Effector CD4-positive, alpha-beta T cell (primary cell): ENCODE measurements around the gene SEC24C.
"Not testable (repeated sequence)": the region's sequence is repeated elsewhere in the genome, so short reads cannot be mapped to it uniquely, and the experiment has no call there.

ENCODE experiments used
- DNase-seq: peaks from one replicate; pipeline ENCODE4 v3.0.0-alpha.2; 2020

Gene SEC24C

DNA sequence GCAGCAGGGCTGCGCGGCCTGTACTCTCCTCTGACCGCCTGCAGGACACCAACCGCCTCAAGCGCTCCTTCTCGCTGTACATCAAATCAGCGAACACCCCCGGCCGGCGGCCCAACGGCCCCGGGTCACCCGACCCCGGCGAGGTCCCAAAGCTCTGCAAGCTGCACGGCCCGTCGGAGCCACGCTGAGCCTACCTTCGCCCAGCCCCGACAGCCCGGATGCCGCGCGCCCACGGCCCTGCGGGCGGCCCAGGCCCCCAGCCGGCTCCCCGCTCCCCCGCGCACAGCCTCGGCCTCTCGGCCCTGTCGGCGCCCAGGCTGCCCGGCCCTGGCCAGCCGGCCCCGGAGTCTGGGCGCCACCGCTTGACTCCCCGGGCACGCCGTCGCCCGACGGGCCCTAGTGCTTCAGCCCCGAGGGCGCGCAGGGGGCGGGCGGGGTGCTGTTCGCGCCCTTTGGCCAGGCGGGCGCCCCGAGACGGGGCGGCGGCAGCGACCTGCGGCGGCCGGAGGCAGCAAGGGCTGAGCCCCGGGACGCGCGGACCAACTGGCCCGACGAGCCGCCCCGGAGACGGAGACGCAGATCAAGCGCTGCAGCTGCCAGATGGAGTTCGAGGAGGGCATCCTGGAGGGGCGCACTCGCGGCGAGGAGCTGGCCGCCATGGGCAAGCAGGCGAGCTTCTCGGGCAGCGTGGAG, 11.1 kb upstream of the SEC24C start:
- DNase-seq = no peak

DNA sequence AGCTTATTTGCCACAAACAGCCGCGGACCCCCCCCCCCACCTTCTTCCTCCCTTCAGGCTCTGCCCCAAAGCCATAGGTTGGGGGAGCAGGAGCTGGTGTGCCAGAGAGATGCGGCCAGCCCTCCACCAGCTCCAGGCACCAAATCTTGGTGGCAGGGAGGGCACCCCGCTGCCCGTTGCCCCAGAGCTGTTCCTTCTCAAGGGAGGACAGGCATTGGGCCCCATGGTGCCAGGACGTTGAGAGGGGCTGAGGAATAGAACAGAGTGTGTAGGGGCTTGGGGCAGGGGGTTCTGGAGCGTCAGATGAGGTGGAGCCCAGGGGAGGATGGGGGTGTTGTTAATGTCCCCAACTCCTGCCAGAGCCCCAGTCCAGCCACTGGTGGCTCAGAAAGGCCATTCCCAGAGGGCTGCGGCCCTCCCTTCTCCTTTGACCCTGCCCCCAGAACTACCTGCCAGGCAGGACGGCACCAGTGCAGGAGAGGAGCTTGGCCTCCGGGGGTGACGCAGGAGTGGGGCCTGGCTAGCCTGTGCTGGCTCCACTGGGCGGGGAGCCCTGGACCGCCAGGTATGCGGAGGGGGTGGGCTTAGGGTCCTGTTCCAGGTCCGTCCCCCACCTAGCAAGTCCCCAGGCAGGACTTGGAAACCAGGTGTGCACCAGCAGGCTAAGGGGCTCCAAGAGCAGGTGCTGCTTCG, 10.0 kb upstream of the SEC24C start:
- DNase-seq = no peak

DNA sequence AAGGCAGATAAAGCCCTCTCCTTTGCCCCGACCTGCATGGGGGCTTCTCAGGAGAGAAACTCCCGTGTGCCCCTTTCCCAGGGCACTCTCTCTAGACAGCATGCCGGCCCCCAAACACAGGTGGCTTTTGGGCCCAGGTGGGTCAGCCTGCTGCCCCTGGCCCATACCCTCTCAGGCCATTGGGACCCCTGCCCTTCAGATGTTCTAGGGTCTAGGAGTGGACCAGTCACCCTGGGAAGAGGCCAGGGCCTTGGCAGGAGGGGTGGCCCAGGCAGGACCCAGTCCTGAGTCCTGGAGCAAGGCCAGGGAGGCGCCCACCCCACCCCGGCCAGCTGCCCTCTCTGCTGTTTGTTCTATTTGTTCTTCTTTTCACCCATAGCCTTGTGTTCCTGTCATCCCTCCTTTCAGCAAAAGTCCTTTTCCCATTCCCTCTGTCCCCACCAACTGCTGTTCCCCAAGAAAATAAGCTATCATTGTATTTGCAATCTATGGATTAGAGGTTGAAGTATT, 9.3 kb upstream of the SEC24C start:
- DNase-seq = no peak

DNA sequence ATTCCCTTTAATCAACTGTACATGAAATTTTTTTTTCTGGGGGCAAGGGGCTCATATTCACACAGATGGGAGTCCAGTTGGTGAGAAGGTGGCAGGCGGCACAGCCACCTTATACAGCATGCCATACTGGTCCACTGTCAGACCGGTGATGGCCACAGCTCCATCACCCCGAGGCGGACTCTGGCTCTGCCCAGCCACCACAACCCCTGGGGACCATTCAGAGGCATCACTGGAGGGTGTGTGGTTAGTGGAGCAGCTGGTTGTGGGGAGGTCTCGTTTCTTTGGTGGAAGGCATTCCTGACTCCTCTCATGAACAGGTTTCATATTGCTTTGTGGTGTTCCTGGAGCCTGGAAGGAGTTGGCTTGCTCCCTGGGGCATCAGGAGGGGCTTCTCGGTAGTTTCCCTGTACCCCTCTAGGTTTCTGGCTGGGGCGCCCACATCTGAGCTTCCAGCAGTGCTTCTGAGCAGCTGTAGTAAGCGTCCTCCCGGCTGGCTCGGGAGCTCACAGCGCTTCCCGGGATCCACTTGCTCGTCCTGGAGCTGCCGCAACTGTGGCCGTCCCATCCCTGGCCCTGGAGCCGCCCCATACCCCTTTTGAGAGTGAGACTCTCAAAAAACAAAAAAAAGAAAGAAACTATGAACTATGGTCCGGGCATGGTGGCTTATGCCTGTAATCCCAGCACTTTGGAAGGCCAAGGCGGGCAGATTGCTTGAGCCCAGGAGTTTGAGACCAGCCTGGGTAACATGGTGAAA, 3.5 kb upstream of the SEC24C start:
- not testable (repeated sequence) for DNase-seq

DNA sequence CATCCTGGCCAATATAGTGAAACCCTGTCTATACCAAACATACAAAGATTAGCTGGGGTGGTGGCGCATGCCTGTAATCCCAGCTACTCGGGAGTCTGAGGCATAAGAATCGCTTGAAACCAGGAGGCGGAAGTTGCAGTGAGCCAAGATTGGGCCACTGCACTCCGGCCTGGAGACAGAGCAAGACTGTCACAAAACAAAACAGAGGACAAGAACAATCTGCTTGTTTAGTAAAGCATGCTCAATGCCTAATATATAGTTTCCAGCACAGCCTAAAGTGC, 1.8 kb upstream of the SEC24C start:
- no peak for DNase-seq

DNA sequence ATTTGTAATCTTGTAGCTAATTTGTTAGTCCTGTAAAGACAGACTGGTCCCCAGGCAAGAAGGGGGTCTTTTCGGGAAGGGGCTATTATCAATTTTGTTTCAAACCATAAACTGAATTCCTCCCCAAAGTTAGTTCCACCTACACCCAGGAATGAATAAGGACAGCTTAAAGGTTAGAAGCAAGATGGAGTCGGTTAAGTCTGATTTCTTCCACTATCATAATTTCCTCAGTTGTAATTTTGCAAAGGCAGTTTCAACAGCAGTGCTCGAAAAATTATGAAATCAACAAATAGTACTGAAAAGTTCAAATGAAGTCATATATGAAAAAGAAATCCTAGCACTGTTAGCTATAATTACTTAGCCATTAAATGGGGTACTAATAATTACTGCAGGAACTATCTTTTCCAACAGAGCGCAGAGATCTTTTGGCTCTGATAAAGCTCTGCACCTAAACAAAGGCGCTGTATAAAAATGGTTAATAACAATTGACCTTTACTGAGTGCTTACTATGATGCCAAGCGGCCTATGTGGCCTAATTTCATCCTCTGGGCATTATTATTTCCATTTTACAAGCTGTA, 756 bp upstream of the SEC24C start:
- DNase-seq = no peak

DNA sequence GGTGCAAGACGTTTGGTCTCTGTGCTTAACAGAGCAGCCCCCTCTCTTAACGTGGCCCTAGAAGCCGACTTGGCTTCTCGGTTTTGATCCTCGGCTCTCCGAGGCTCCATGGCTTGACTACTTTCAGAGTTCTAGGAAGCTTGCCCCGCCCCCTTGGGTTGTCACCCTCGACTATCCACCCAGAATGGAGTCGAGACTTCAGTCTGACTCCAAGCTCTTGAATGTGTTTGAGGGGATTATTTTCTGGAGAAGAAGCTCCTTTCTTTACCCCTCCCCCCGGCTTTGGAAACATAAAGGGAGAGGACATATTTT, 448 bp downstream of the SEC24C start:
- DNase-seq = peak; percentile 47

DNA sequence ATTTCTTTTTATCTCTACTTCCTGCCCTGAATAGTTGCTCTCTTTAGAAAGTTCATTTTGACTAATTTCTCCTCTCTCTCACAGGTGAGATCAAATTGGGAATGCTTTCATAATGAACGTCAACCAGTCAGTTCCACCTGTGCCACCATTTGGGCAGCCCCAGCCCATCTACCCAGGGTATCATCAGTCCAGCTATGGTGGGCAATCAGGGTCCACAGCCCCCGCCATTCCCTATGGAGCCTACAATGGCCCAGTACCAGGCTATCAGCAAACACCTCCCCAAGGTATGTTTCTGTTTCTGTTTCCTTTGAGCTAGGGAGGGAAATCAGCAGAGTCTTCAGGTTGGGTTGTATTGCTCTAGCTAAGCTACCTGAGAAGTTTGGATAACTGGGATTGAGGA, 2.5 kb downstream of the SEC24C start:
- no peak for DNase-seq

DNA sequence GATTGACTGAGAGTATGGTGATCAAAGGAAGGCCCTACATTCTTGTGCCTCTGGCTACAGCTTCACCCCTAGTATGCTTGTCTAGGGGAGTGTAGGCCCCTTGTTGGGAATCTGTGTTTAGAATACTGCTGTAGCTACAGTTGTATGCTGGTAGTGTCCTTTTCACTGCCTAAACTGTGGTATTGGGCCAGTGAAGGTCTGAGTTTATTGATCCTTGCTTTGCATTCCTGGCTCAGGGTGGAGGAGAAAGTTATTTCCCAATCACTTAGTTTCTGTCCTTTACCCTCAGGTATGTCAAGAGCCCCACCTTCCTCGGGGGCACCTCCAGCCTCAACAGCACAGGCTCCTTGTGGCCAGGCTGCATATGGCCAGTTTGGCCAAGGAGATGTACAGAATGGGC, 6.6 kb downstream of the SEC24C start:
- DNase-seq = no peak

DNA sequence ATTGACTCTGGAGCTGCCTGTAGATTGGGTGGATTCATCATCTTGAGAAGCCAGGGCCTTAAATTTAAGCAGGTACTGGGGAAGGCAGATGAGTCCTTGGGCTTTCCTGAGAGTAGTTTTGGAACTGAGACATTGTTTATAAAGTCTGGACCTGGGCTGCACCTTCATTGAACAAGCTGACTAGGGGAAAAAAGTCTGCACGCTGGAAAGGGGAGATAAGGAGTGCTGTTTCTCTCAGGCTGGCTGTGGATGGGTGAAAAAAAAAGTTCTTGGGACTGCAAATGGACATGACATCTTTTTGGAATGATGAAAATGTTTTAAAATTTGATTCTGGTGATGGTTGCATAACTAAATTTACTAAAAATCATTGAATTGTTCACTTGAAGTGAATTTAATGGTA, 12.0 kb downstream of the SEC24C start:
- no peak for DNase-seq

DNA sequence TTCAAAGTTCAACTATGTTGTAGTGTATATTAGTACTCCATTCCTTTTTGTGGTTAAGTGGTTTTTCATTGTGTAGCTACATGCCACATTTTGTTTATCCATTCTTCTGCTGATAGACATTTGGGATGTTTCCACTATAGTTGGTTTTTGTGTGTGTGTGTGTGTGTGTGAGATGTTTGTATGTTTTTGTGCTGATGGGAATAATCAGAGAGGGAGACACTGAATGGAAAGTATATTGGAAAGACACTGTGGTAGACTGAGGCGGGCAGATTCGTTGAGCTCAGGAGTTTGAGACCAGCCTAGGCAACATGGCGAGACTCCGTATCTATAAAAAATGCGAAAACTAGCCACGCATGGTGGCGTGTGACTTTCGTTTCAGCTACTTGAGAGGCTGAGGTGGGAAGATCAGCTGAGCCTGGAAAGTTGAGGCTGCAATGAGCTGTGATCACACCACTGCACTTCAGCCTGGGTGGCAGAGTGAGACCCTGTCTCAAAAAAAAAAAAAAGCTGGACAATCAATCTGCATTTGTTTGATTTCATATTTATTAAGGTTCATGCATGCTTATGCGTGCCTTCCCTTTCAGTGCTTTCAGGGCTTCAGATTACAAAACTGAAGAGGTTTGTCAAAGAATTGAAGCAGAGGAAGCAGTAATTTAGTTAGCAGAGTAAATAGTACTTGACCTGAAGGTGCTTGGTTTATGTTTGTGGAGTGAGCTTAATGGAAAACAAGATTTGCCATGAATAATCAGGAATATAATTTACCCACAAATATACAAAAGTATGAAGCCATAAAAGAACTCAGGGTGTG, 14.7 kb downstream of the SEC24C start:
- no peak for DNase-seq

DNA sequence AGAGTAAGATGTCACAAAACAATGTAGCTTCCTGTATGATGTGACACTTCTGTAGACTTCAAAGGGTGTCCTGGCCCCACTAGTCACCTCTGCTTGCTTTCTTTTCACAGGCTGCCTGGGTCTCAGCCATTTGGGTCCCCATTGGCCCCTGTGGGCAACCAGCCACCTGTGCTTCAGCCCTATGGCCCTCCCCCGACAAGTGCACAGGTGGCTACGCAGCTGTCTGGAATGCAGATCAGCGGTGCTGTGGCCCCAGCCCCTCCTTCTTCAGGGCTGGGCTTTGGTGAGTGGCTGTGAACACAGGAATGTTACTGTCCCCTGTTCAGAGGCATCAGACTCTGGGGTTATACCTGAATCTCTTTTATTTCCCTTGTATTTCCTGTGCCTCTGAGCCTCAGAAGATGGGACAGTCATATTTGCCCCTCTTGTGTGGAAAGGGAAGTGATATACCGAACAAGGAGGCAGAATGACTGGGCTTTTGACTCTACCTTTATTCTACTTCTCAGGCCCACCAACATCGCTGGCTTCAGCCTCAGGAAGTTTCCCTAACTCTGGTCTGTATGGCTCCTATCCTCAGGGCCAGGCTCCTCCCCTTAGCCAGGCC, 15.4 kb downstream of the SEC24C start:
- peak; percentile 61 for DNase-seq

DNA sequence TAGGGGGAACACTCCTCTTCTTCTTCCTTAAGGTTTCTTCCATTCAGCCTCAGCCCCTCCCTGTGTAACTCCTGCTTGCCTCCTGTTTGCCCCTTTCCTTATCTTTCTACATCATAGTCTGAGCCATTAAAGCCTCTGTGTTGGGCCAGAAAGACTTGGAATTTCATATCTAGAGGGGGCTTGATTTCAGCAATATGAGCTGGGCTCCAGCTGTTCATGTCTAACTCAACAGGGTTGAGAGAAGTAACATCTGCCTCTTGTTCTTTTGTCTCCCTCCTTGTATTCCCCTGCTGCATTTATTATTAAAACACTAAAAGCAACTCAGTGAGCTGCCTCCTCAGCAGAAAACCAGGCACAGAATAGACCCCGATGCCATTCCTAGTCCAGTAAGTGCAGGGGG, 17.6 kb downstream of the SEC24C start:
- no peak for DNase-seq

DNA sequence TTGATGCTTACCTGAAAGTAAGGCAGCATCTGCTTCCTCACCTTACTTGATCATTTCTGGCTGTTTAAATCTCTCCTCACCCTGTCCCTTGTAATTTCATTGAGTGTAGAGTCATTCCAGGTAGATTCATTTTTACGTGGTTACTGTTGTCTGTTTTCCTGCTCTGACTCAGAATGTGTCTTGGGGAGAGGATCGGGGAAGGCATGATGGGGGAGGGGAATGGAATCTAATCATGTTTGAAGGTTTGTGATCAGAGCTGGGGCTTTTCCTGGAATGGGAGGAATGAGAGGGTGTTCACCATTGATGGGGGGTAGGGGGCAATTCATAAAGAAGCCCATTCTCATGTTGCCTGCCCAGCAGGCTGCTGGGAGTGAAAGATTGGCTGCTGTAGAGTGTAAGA, 18.7 kb downstream of the SEC24C start:
- DNase-seq = no peak

DNA sequence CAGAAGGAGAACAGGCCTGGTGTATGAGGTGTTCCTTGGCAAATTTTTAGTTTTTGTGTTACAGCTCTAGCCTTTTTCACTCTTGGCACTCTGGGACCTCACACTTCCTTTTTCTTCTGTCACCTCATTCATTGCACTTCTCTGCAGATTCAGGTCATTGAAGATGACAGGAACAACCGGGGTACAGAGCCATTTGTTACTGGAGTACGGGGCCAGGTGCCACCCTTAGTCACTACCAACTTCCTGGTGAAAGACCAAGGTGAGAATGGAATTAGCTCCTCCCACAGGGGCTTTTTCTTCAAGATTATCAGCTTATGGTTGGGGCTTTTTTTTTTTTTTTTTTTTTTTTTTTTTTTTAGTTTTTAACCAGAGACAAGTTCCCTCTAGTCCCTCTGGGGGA, 19.2 kb downstream of the SEC24C start:
- no peak for DNase-seq

DNA sequence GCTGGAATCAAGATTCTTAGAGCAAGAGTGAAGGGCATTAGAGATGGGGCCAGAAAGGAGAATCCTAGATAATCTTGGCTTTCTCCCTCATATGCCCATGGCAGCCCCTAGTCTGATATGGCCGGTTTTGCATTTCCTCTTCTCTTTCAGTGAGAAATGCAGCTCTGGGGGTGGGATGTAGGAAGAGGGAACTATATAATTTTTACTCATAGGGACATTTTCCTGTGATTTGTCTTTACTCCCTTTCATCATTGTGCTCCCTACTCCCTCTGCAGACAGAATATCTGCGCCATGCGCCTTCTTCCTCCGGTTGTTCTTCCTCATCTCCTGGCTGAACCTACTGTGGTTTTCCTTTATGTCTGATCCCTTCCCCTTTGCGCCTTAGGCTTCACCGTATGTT, 20.9 kb downstream of the SEC24C start:
- no peak for DNase-seq

DNA sequence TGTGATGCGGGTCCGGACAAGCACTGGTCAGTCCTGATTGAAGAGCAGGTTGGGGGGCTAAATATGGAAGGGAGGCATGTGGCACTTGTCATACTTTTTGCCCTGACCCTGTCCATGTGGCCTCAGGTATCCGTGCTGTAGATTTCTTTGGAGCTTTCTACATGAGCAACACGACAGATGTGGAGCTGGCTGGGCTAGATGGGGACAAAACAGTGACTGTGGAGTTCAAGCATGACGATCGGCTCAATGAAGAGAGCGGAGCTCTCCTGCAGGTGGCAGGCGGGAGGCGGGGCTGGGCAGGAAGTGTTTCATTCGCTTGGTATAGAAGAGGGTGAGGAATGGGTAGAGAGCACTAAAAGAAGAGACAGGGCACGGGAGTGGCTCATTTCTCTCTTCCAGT, 24.7 kb downstream of the SEC24C start:
- peak; percentile 59 for DNase-seq

DNA sequence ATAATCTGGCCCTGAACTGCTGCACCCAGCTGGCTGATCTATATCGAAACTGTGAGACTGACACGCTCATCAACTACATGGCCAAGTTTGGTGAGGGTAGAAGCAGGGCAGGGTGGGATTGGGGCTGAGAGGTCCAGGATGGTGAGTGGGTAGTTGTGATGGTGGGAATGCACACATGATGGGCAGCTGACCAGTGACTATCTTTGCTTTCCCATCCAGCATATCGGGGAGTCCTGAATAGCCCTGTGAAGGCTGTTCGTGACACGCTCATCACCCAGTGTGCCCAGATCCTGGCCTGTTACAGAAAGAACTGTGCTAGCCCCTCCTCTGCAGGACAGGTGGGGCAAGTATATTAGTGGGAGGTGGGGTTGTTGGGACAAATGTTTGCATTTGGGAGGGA, 25.2 kb downstream of the SEC24C start:
- no peak for DNase-seq

DNA sequence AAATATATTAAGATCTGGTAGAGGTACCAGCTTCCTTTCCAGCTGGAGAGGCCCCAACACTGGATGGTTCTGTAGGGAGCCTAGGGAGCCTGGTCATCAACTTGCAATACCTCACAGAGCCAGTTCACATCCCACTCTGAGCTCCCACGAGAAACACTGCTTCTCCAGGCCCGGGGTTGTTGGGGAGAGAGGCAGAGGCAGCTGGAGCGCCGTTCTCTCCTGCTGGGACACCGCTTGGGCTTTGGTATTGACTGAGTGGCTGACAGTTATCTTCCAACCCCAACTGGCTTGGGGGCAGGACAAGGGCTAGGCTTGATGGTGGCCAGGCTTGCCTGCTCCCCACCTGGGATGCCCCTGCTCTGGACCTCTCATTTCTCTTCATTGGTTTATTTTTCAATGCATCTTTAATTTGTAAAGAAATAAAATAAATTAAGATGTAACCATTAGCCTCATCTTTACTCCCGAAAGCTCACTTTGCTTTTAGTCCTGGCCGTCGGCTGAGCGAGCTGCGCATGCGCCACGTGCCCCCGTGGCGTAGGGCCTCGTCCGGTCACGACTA, 27.6 kb downstream of the SEC24C start:
- DNase-seq = peak; percentile 68

DNA sequence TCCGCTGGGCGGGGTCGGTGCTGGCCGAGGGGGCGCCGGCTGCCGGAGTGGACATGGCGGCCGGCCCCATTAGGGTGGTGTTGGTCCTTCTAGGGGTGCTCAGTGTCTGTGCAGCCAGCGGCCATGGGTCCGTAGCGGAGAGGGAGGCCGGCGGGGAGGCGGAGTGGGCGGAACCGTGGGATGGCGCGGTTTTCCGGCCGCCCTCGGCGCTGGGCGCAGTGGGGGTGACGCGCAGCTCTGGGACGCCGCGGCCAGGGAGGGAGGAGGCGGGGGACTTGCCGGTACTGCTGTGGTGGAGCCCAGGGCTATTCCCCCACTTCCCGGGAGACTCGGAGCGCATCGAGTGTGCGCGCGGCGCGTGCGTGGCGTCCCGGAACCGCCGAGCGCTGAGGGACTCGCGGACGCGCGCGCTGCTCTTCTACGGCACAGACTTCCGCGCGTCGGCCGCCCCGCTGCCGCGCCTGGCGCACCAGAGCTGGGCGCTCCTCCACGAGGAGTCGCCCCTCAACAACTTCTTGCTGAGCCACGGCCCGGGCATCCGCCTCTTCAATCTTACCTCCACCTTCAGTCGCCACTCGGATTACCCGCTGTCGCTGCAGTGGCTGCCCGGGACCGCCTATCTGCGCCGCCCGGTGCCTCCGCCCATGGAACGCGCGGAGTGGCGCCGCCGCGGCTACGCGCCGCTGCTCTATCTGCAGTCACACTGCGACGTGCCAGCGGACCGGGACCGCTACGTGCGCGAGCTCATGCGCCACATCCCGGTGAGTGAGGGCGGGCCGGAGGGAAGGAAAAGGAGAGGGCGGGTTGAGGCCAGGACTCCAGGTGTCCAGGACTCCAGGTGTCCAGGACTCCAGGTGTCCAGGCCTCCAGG, 28.3 kb downstream of the SEC24C start:
- DNase-seq = peak; percentile 70
